AG10803 (cell line): Measurements from ENCODE around the gene BMERB1.
"Not testable (repeated sequence)": the region's sequence is repeated elsewhere in the genome, so short reads cannot be mapped to it uniquely, and the experiment has no call there.

ENCODE experiments used
- DNase-seq: peaks from one replicate; pipeline ENCODE4 v3.0.0; 2010; ENCODE audit warnings: low read depth
- H3K4me3 ChIP-seq: 2 replicates; pipeline ENCODE4 v1.5.1; 2011; ENCODE audit warnings: mild to moderate bottlenecking, low read length, control low read depth
- CTCF ChIP-seq: conservative IDR thresholded peaks from 2 replicates; pipeline ENCODE4 v1.5.1; 2011; ENCODE audit warnings: mild to moderate bottlenecking, low read length, control low read depth, inconsistent platforms

Gene BMERB1

GRCh38 chr16:15451098-15451731, 16.8 kb downstream of the BMERB1 start:
- no peak for DNase-seq
- H3K4me3 ChIP-seq: no peak overlapping the region
- TF ChIP-seq CTCF: no peak

DNA sequence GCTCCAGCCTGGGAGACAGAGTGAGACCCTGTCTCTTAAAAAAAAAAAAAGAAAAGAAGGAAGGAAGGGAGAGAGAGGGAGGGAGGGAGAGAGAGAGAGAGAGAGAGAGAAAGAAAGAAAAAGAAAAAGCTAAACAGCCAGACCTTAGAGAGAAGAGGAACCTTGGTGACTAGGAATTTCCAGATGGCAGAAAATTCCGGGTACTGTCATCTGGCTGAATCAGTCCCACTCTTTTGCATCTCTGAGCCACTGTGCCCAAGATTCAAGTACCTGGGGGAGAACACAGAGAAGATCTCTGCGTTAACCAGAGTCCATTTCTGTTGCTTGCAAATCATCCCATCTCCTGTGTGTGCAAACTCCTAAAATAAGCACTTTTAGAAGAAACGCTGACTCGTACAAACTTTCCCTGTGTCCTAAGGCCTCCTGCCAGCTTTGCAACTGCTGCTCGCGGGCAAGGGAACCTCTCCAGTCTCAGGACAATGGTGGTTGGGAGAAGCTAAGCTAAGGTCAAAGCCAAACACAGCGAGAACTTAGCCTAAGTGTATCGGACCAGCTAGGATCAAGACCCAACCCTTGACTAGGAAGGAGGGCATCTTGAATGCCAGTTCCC, 18.0 kb downstream of the BMERB1 start:
- no peak overlapping the region for H3K4me3 ChIP-seq
- TF ChIP-seq CTCF: no peak
- DNase-seq: no peak

DNA sequence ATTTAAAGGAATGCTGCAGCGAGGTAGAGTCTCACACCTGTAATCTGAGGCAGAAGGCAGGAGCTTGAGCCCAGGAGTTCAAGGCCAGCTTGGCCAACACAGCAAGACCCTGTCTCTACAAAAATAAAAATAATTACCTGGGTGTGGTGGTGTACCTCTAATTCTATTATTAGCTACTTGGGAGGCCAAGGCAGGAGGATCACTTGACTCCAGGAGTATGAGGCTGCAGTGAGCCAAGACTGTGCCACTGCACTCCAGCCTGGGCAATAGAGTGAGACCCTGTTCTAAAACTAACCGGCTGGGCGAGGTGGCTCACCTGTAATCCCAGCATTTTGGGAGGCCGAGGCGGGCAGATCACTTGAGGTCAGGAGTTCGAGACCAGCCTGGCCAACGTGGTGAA, 18.9 kb downstream of the BMERB1 start:
- DNase-seq, H3K4me3 ChIP-seq: not testable (repeated sequence)

- DNase-seq, H3K4me3 ChIP-seq: not testable (repeated sequence)
Observed at GRCh38 chr16:15454933-15455332, 20.5 kb downstream of the BMERB1 start.

DNA sequence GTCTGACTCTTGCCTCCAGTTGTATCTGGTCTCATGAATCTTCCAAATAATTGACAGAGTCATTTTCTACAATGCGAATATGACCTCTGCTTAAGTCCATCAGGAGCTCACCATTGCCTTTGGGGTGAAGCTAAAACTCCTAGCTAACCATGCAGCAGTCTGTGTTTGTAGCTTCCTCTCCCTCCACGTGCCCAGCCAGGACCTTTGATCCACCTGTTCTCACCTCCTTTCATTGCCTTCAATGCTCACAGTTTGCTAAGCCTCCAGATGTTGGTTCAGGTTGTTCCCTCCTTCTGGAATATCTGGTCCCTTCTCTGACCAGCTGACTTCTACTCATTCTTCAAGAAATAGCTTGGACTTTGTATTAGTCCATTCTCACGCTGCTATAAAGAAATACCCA, 23.0 kb downstream of the BMERB1 start:
- no peak for DNase-seq
- H3K4me3 ChIP-seq: no peak overlapping the region
- TF ChIP-seq CTCF: no peak

DNA sequence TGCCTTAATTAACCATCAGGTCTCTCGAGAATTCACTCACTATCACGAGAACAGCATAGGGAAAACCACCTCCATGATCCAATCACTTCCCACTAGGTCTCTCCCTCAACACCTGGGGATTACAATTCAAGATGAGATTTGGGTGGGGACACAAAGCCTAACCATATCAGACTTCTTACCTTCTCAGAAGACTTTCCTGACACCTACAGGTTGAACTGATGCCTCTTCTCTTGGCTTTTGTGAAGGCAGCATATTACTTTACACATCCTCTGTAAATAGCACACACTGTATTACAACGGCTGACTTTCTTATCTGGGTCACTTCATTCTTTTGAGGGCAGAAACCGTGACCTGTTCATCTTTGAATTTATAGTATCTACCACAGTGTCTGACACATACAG, 23.6 kb downstream of the BMERB1 start:
- no peak for TF ChIP-seq CTCF
- no peak for DNase-seq
- H3K4me3 ChIP-seq: no peak overlapping the region

DNA sequence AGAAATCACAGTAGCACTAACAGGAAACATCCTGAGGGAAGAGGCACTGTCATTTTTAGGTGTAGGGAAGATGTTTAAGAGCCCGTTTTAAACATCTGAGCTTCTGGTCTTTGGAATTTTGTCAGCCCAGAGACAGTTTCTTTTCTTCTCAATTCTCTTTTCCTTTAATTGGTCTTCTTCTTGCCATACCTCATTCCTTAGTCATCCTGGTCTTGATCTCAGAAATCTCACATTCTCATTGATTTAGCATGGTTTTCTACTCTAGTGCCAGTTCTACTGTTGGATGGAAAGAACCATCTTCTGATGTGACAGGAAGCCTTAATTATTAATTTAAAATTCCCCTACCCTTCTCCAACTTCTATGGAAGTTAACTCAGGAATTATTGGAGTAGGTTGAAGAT, 25.4 kb downstream of the BMERB1 start:
- TF ChIP-seq CTCF: no peak
- H3K4me3 ChIP-seq: no peak overlapping the region
- no peak for DNase-seq

DNA sequence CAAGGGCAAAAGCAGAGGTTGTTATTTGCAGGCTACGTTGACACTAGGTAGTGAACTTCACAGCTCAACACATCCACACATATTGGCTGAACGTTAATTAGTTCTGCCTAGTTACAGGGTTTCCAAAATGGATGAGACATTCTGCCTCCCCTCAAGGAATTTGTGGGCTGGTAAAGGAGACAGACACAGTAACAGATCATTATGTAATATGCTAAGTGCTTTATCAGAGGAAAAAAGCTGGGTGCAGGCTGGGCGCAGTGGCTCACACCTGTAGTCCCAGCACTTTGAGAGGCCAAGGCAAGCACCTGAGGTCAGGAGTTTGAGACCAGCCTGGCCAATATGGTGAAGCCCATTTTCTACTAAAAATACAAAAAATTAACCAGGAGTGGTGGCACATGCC, 26.2 kb downstream of the BMERB1 start:
- no peak for DNase-seq
- no peak for TF ChIP-seq CTCF
- H3K4me3 ChIP-seq: no peak overlapping the region
